Erythroblast (primary cell): ENCODE measurements around the gene OTUD4.

ENCODE experiments used
- GATA1 ChIP-seq: IDR thresholded peaks from 2 replicates; pipeline ENCODE4 v1.6.1; 2011; ENCODE audit warnings: low read depth, mild to moderate bottlenecking, control low read depth, low read length, moderate library complexity
- POLR2A ChIP-seq: IDR thresholded peaks from 2 replicates; pipeline ENCODE4 v1.6.1; 2011; ENCODE audit warnings: mild to moderate bottlenecking, low read length

DNA sequence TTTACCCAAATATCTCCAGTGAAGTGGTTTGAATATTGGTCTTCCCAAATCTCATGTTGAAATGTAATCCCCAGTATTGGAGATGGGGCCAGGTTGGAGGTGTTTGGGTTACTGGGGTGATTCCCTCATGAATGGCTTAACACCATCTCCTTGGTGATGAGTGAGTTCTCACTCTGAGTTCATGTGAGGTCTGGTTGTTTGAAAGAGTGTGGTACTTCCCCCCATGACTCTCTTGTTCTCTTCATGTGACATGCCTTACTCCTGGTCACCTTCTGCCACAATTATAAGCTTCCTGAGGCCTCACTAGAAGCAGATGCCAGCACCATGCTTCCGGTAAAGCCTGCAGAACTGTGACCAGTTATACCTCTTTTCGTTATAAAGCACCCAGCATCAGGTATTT lies 32.9 kb upstream of the OTUD4 start:
- TF ChIP-seq POLR2A (no peak), GATA1 (no peak)
